Measurements from ENCODE around the gene PARD6B. TPM values are rescaled to one million over a fixed set of nuclear protein-coding genes. Genes with fewer than 3 reads are reported as not detected.
"Not testable (repeated sequence)": the region's sequence is repeated elsewhere in the genome, so short reads cannot be mapped to it uniquely, and the experiment has no call there.

The PARD6B gene
- total RNA-seq, 1 experiment from 2014 or later, result 153 TPM

DNA sequence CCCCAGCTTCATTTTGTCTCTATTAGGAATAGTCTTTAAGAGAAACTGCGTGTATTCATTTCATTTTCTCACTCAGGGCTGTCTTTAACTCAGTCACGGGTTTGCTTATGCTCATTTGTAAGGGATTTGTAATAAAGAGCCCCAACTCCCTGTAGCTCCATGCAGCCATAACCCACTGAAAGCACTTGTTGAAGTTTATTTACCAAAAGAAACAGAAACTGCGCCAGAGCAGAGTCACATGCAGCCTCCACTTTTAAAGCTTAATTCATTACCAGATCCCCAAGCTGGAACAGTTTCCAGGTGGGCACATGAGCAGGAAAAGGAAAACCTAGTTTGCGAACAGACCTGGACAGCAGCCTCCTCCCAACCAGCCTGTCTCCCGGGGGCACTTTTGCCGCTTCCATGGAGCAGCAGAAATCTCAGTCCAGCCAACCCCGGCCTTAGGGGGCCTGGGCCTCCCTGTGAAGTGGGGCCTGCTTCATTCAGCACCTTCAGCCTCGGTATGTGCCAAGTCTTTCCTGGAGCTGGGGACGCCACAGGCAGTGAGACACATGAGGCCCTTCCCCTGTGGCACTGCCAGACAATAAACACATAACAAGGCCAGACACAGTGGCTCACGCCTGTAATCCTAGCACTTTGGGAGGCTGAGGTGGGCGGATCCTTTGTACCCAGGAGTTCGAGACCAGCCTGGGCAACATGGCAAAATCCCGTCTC is 68.0 kb downstream of the PARD6B start:
- Mint-ChIP-seq H3K9me3 (ENCODE audit: unreplicated experiment) (no peaks in the 10 kb centered on the region), H3K27me3 (ENCODE audit: insufficient read depth, unreplicated experiment) (no peaks in the 10 kb centered on the region), H3K4me3 (ENCODE audit: unreplicated experiment) (no peak overlapping the region), H3K27ac (ENCODE audit: unreplicated experiment) (no peak overlapping the region), H3K4me1 (ENCODE audit: low read depth, unreplicated experiment) (peaks cover 8% of the 10 kb centered on the region), H3K36me3 (ENCODE audit: insufficient read depth, unreplicated experiment) (peaks cover 7% of the 10 kb centered on the region)
- ChIA-PET CTCF (no interaction called here), POLR2A (no interaction called here)
- TF ChIP-seq, protein P1, sequence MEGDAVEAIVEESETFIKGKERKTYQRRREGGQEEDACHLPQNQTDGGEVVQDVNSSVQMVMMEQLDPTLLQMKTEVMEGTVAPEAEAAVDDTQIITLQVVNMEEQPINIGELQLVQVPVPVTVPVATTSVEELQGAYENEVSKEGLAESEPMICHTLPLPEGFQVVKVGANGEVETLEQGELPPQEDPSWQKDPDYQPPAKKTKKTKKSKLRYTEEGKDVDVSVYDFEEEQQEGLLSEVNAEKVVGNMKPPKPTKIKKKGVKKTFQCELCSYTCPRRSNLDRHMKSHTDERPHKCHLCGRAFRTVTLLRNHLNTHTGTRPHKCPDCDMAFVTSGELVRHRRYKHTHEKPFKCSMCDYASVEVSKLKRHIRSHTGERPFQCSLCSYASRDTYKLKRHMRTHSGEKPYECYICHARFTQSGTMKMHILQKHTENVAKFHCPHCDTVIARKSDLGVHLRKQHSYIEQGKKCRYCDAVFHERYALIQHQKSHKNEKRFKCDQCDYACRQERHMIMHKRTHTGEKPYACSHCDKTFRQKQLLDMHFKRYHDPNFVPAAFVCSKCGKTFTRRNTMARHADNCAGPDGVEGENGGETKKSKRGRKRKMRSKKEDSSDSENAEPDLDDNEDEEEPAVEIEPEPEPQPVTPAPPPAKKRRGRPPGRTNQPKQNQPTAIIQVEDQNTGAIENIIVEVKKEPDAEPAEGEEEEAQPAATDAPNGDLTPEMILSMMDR (IDR thresholded peaks at IDR 0.05; ENCODE audit: insufficient read depth in 1 of 2, low read depth in 1 of 2, low read length in 1 of 2, severe bottlenecking in 1 of 2, unreplicated experiment in 1 of 2), result no peak
- H3K36me3 ChIP-seq (ENCODE audit: control insufficient read depth, insufficient read depth, low read length), result no peaks in the 10 kb centered on the region
- H3K4me1 ChIP-seq, result peaks cover 6% of the 10 kb centered on the region; the same call in 1 of the 2 replicates
- no TSS peak for BruUV-seq (replicated peaks)
- intact Hi-C loops (cut with micrococcal nuclease; ENCODE audit: unreplicated experiment), result no loop called here
- no peaks in the 10 kb centered on the region for H3K27me3 ChIP-seq (replicated peaks; ENCODE audit: control insufficient read depth, insufficient read depth, low read length)
- DNase-seq, result no peak
- H3K4me3 ChIP-seq (ENCODE audit: low read depth, low read length), result no peak overlapping the region
- H3K9me3 ChIP-seq, result no peaks in the 10 kb centered on the region

DNA sequence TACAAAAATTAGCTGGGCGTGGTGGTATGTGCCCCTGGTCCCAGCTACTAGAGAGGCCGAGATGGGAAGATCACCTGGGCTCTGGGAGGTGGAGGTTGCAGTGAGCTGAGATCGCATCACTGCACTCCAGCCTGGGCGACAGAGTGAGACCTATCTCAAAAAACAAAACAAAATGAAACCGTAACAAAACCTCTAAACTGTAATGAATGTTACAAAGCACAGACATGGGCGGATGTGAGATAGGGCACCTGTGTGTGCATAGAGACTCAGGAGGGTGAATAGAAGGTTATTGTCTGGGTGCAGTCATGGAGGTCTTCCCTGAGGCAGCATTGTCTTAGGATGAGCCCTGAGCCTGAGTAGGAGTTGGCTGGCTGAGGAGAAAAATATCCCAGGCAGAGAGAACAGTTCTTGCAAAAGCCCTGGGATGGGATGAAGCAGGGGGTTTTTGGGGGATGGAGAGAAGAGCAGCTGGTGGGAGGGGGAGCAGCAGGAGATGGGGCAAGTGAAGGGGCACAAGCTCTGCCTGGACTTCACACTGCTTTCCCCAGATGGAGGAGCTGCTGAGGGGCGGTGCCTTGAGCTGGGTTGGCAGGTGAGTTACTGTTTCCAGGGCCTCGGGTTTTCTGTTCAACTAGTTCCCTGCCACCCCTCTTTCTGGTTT is 68.6 kb downstream of the PARD6B start:
- intact Hi-C loops (cut with micrococcal nuclease; ENCODE audit: unreplicated experiment), result no loop called here
- peaks cover 7% of the 10 kb centered on the region for H3K36me3 Mint-ChIP-seq (ENCODE audit: insufficient read depth, unreplicated experiment)
- H3K4me1 ChIP-seq, result peaks cover 13% of the 10 kb centered on the region; the same call in 1 of the 2 replicates
- CTCF ChIA-PET, result interaction anchor here (0.7 to 1.2 kb wide), 3 partner anchors 129 to 858 kb away, joined by 3 to 5 read pairs (median 3); no protein-coding TSS in a partner anchor
- H3K4me3 ChIP-seq (ENCODE audit: low read depth, low read length), result no peak overlapping the region
- no peak for DNase-seq
- no peak overlapping the region for H3K4me3 Mint-ChIP-seq (ENCODE audit: unreplicated experiment)
- H3K9me3 Mint-ChIP-seq (ENCODE audit: unreplicated experiment), result no peaks in the 10 kb centered on the region
- BruUV-seq (replicated peaks), result no TSS peak
- H3K27me3 ChIP-seq (replicated peaks; ENCODE audit: control insufficient read depth, insufficient read depth, low read length), result no peaks in the 10 kb centered on the region
- H3K36me3 ChIP-seq (ENCODE audit: control insufficient read depth, insufficient read depth, low read length), result no peaks in the 10 kb centered on the region
- no peaks in the 10 kb centered on the region for H3K27me3 Mint-ChIP-seq (ENCODE audit: insufficient read depth, unreplicated experiment)
- TF ChIP-seq, protein P1 (IDR thresholded peaks at IDR 0.05; ENCODE audit: insufficient read depth in 1 of 2, low read depth in 1 of 2, low read length in 1 of 2, severe bottlenecking in 1 of 2, unreplicated experiment in 1 of 2), result no peak
- POLR2A ChIA-PET, result no interaction called here
- peaks cover 15% of the 10 kb centered on the region for H3K4me1 Mint-ChIP-seq (ENCODE audit: low read depth, unreplicated experiment)
- H3K9me3 ChIP-seq, result no peaks in the 10 kb centered on the region
- no peak overlapping the region for H3K27ac Mint-ChIP-seq (ENCODE audit: unreplicated experiment)

DNA sequence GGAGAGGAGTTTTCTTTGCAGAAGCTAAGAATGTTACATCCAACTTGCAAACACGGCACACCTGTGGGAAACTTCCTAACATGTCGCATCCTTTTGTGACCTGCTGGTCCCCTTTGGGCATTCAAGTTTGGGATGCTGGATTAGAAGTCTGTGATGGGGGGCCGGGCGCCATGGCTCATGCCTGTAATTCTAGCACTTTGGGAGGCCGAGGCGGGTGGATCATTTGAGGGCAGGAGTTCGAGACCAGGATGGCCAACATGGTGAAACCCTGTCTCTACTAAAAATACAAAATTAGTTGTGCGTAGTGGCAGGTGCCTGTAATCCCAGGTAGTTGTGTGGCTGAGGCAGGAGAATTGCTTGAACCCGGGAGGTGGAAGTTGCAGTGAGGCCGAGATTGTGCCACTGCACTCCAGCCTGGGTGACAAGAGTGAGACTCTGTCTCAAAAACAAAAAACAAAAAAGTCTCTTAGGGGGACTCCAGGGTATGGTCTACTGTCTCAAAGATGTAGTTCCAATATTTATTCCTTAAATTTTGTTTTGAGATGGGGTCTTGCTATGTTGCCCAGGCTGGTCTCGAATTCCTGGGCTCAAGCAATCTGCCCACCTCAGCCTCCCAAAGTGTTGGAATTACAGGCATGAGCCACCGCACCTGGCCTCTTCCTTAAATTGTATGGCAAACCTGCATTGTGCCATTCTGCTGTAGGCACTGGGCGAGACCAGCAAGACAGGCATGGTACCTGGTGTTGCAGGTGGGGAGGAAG is 69.8 kb downstream of the PARD6B start:
- H3K4me1 ChIP-seq, result peaks cover 13% of the 10 kb centered on the region; the same call in 1 of the 2 replicates
- BruUV-seq (replicated peaks); H3K27me3 Mint-ChIP-seq (ENCODE audit: insufficient read depth, unreplicated experiment); H3K9me3 Mint-ChIP-seq (ENCODE audit: unreplicated experiment); H3K9me3 ChIP-seq; H3K4me3 Mint-ChIP-seq (ENCODE audit: unreplicated experiment); H3K36me3 ChIP-seq (ENCODE audit: control insufficient read depth, insufficient read depth, low read length); DNase-seq; H3K27me3 ChIP-seq (replicated peaks; ENCODE audit: control insufficient read depth, insufficient read depth, low read length); H3K27ac Mint-ChIP-seq (ENCODE audit: unreplicated experiment); H3K4me3 ChIP-seq (ENCODE audit: low read depth, low read length); intact Hi-C loops (cut with micrococcal nuclease; ENCODE audit: unreplicated experiment); H3K36me3 Mint-ChIP-seq (ENCODE audit: insufficient read depth, unreplicated experiment); POLR2A ChIA-PET: not testable (repeated sequence)
- CTCF ChIA-PET, result interaction anchor here (0.7 to 1.2 kb wide), 2 partner anchors 128 to 860 kb away, joined by 3 read pairs; no protein-coding TSS in a partner anchor
- peaks cover 10% of the 10 kb centered on the region for H3K4me1 Mint-ChIP-seq (ENCODE audit: low read depth, unreplicated experiment)
